Amniotic epithelial cell (primary cell): ENCODE measurements around the gene CD109.
A peak's percentile ranks its signal among the peaks of the same experiment; 100 is the strongest.

Source experiments
- DNase-seq: peaks from one replicate; pipeline ENCODE4 v3.0.0-alpha.2; 2010; ENCODE audit warnings: low read depth

Gene CD109

DNA sequence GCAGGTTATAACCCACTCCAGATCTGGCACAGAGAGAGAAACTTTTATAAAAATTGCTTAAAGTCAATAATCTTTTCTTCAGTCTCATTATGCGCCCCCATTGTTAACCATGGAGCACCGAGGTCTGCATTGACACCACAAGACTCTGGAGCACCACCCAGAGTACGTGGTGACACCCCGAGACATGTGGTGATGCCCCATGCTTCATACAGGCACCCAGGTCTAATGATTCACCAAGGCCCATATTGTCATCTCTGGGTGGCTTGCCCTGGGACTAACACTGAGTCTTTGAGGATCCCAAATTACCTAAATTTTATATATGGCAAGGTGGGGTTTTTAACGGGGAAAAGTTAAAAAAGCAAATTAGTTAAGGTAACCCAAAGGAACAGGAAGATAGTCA, 31.1 kb downstream of the CD109 start:
- DNase-seq = no peak

DNA sequence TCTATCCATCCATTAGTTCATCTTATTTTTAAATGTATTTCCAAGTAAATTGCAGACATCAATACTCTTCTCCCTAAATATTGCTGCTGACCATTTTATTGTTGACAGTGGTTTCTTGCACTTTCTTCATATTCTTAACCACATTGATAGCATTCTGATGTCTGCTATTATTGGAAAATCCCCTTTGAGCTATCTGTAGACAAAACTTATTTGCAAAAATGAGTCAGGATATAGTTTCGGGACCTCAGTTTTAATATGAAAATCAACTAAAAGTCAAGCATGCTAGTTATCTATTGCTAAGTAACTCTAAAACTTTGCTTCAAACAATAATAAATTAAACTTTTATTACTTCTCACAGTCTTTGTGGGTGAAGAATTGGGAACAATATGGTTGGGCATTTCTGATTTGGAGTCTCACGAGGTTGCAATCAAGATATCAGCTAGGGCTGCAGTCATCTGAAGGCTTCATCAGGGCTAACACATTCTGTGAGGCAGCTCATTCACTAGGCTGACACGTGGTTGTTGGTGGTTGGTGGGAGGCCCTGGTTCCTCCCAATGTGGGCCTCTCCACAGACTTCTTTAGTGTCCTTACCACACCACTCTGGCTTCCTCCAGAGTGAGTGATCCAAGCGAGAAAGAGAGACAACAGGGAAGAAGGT, 32.7 kb downstream of the CD109 start:
- DNase-seq = peak; percentile 30

DNA sequence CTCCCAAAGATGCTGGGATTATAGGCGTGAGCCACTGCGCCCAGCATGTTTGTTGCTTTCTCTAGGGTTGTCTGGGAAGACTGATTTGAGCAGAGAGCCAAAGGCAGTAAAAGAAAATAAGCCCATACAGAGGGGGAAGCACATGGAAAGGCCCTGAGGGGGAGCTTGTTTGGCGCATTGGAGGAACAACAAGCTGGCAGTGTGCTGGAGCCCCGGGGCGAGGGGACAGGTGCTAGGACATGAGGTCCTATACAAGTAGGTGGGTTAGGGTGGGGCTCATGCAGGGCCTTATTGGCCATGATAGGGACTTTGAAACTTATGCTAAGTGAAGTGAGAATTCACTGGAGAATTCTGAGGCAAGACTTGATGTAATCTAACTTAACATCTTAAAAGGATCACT, 35.3 kb downstream of the CD109 start:
- no peak for DNase-seq

DNA sequence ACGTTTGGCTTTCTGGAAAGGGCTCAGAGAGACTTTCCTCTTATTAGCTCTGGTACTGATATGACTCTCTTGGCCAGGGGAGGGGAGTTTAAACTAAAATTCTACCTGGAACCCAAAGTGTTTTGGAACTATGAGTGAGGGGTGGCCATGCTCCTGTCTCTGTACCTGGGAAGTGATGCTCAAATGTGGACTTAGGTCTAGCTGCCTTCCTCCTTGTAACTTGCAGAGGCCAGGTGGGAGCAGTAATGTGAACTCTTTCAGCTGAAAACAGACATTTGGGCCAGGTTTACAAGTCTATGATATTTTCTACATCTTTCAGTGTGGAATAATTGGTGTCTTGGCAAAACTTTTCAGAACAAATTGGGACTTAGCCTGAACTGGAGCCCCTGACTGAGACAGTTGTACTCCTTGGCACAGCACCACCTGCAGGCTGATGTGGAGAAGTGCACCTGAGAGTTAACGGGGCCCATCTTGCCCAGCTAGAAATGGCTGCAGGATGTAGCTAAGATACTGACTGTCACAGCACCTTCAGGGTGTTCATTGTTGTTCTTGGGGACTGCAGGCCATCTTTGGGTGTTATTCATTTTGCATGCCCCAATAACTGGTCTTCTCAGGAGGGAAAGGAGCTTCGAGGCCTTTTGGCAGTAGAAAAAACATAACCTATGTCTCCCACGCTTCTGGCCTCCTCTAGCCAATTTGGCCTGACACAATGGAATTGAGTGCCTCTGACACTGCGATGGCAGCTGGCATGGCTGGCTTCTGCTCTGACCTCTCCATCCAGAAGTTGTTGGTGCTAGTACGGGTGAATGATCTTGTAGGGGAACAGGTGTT, 37.1 kb downstream of the CD109 start:
- peak; percentile 61 for DNase-seq

DNA sequence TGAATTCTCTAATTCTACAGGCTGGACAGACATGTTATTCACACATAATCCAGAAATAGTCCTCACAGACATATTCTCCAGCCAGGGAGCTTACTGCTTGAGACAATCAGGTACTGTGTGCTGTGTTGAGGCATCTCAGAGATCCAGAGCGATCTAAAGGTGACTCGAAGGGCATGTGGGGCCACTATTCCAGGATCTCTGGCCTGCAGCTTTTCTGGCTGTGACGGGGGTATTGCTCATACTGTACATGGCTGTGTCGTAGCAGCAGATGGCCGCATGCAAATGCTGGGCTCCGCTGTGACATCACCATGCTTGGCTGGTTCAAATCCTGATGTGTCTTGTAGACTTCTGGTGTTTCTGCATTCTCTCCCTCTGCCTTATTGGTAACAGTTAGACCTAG, 37.8 kb downstream of the CD109 start:
- DNase-seq = no peak

DNA sequence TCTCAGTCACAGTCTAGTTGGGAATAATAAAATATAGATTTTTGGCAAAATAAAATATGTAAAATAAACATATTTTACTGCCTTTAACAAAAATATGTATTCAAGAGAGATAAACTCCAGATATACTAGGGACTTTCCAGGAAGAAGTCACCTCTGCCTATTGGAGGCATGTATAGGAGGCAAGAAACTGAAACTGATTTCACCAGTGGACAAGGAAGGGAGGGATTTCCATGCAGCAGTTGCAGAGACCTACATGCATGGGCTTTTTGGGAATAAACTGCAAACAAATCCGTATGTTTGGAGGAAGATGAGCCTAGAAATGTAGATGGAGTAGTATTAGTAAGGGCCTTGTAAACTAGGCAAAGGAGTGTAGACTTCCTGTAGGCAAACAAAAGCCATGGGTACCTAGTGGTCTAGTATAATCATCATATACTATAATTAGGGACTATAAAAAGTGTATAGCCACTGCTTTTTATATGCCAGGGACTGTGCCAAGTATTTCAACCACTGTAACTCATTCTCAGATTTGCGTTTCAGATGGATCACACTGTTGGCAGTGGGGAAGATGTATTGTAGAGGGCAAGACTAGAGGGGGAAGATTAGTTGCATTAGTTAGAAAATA, 38.9 kb downstream of the CD109 start:
- DNase-seq = no peak

DNA sequence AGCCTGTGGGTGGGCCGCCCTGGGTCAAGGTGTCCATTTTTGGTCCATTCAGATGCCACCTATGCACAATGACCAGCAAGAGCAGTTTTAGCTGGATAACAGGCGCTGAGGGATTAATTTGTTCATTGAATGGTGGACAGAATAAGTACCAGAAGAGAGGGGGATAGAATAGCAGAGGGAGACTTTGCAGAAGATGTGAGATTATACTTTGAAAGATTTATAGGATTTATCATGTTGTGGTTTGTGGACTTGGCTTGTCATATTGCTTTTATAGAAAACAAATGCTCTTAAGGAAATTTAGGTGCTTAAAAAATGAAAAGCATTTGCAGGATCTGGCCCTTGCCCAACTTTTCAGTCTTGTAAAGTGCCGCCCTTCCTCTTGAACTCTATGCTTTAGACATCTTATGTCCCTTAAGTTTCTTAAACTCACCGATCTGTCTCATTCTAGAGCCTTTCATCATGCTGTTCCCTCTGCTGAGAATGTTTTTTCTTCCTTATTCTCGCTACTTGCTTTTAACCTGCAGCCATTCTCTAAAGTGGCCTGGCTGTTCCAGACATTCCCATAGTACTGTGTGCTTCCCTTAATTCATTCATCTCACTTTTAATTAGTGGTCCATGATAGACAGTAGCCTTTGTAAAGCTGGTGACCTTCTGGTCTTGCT, 42.5 kb downstream of the CD109 start:
- no peak for DNase-seq

DNA sequence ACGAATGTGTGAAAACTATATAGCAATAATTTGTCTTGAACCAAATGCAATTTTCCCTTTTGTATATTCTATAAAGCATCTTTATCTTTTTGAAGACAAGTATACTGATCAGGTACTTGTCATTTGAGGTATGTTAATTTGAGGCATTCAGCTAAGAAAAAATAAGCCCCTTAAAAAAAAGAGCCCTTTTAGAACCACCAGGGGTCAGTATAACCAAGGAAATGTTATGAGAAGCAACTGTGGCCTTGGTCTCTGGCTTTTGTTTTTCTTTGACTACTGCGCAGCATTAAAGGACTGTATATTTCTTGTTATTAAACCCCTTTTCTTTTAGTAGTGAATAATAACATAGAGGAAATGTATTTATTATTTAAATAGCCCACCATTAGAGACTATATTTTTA, 43.1 kb downstream of the CD109 start:
- peak; percentile 63 for DNase-seq

DNA sequence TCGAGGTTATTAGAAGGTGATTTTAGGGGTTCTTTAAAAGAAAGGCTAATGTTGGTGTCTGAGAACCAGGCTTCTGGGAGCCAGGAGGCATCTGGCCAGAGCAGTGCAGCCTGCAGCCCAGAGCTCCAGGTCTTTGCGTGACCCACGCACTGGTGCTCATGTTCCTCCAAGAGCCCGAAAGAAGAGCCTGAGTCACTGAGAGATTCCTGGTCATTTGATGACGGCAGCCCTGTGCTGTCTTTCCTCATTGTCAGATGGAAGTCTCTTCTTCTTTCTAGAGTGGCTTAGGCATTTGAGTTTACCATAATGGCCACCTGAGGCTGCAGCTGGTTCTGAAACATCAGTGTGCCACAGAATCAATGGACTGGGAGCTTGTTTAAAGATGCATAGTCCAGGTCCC, 46.4 kb downstream of the CD109 start:
- DNase-seq = no peak

DNA sequence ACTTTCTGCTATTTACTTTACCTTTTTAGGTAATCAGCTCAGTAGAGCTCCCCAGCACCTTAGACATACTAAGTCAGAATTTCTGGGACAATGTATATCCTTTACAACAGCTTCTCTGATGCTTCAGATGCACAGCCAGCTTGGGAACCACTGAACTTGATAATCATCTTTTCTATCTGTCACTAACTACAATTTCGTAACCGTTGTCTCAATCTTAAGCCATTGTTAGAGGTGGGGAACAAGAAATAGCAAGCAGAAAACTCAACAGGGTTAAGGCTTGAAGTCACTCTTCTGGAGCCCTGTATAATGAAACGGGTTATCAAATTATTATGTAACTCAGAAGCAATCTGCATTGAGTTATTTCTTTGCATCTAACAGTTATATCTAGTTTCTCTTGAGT, 47.1 kb downstream of the CD109 start:
- no peak for DNase-seq

DNA sequence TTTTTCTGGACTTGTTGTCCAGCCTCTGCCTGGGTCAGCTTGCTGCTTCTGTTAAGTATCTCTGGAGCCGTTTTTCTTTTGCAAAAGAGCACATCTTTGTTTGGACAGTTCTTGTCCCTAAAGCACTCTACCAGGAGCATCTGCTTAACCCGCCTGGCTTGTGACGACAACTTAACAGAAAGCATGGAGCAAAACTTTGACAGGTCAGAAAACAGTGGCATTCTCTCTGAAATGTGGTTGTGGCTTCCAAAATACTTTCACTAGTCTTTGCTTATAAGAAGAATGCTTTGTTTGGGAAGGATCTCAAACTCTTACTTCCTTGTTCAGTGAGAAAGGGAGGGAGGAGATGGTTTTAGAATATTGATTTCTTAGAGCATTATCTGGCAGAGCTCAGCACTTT, 47.6 kb downstream of the CD109 start:
- DNase-seq = peak; percentile 19

DNA sequence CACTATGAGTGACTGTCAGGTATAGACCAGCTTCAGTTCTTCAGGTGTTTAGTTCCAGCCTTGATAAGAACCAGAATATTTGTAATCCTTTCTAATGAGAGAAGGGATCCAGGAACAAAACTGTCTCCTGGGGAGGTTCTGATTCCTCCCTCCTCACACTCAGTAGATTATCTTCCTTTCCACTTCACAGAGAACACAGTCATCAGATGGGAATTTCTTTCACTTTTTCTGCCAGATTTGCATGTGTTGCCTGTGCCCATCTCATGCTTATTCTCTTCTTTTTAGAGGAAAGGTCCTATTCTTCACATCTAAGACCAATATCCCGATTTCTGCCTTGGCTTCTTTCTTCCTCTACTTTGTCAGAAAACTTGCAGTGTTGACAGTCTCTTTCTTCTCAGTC, 50.8 kb downstream of the CD109 start:
- peak; percentile 23 for DNase-seq

DNA sequence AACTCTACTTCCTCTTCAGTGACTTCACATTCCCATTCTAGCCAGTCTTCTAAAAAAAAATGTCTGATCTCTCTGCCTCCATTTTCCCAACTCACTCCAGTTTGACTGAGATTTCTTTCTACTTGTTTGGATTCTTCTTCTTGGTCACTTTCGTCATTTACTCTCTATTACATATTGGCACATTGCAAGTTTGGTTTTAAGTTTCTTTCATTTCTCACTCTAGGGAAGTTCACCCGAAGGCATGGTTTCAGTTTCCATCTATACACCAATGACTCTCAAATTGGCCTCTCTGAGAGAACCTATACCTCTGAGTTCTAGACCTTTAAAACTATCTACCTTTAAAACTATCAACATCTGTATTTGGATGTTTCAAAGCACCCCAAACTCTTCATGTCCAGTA, 51.3 kb downstream of the CD109 start:
- no peak for DNase-seq

DNA sequence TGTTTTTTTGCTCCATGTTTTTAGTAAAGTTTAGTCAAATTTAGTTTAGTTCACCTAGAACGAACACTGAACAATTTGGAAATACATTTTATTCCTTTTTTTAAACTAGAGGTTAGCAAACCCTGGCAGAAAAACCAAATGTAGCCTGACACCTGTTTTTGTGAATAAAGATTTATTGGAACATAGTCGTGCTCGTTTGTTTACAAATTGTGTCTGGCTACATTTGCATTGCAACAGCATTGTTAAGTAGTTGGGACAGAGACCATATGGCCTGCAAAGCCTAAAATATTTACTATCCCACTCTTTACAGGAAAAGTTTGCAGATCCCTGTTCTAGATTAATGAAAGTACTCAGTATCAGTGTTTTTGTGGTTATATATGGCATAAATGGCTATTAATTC, 56.9 kb downstream of the CD109 start:
- DNase-seq = peak; percentile 23

DNA sequence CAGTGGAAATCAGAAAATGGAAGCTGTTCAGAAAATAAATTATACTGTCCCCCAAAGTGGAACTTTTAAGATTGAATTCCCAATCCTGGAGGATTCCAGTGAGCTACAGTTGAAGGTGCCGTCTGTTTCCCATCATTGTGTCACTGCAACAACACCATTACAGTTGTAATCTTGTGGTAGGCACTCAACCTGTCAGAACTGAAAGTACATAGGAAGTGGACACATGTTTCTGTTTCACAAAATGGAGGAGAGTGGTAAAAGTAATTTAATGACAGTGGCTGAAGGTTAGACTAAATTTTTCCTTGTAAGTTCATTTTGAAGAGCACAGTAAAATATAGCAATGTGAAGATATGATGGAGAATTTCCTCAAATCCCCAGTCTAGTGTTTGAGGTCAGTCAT, 70.0 kb downstream of the CD109 start:
- no peak for DNase-seq

DNA sequence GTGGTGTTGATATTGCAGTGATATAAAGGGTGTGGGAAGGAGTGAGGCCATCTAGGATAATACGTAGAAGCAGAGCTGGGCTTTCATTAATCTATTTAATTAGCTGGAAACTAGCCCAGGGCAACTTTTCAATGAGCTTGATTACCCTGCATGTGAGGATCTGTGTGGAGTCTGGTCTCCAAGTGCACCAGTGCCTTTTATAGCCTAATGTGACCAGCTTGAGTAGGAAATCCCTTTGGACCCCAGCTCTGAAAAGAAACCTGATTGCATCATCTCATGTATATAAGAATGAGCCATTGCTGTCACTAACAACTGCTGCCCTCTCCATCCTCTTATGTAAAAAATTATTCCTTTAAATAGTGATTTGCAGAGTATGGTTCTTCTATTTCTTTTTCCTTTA, 72.6 kb downstream of the CD109 start:
- peak; percentile 5 for DNase-seq

DNA sequence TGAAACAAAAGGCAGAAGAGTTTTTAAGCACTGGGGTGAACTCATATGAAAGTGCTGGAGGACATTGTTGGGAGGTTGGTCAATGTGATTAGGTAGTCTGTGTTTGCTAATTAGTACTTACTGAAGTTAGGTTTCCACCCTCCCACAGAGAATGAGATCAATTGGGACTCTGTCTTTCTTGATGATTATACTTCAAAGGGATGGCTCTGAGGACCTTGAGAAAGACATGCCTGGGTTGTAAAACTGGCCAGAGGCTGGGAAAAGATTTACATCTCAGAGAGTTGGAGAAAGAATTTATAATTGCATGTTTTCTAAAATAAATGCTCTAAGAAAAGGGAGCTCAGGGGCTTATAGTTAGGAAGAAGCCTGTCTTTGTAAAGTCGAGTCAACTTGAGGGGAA, 74.0 kb downstream of the CD109 start:
- DNase-seq = no peak

DNA sequence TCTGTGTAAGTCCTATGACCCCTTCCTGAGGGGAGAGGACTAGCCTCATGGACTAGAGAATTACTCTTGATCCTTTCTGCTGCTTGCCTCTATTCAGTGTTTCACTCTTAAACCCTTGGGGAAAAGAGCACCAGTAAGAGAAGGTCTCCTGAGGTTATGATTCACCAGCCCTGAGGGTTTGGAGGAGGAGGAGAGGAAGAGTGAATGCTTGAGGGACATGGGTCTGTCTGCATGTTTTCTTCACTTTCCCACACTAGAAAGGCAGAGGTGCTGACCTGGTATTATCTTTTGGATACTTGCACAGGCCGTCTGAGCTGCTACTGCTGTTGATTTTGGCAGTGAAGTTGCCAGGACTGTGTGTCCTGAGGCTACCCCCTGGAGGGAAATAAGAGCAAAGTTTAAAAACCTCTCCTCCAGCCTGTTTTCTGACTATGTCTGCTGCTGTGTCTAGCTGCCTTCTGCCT, 78.3 kb downstream of the CD109 start:
- peak; percentile 93 for DNase-seq

DNA sequence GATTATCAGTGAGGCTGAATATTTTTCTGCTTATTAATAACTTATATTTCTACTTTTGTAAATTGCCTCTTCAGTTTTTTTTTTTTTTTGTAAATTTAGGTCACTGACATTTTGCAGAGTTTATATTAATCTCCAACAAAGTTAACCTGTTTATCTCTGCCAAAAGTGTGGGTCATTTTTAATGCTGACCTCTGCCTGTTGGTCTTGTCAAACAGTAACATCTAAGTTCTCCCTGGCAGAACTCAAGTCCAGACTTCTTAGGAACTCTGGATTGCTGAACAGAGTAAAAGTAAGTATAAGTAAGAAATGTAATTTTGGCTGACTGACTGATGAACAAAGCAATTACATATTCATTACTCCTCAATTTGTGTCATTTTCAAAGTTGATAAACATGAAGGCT, 83.9 kb downstream of the CD109 start:
- DNase-seq = no peak

DNA sequence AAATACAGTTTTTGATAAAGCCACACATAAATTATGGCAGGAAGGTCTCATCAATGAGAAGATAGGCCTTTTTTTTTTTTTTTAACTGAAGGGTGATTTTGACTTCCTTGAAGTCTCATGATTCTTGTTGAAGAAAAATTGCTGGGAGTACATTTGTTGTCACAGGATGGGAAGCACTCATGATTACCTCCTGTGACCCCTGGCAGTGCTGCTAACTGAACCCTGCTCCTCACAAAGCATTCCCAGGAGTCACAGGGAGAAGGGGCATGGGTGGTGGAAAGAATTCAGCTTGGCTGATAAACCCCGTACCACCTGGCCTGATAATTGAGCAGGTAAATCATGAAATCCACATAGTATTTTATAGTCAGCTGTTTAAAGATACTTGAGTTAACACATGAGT, 86.9 kb downstream of the CD109 start:
- no peak for DNase-seq

DNA sequence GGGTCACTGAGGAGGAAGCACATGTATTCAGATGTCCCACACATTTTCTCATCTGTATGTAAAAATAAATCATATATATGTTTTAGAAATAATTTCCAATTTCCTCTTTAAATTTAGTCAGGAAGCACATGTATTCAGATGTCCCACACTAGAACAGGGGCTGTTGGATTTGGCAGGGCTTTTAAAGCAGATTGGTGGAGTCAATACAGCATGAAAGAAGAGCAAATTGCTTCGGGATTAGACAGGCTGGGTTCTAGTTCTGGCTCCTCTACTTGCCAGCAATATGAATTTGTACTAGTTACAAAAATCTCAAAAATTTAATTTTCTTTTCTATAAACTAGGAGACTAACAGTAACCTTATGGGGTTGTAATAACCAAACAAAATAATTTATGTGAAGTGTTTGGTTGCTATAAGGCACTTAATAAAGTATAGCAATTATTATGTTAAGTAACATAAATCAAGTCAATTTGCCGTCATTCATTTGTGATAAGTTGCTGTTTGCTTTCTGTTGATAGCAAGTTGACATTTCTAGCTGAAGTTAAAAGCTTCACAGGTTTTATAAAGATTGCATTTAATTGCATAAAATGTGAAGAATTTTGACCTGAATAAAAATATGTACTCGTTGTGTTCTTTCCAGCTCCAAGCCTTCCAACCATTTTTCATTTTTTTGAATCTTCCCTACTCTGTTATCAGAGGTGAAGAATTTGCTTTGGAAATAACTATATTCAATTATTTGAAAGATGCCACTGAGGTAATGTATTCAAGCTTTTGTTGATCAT, 88.9 kb downstream of the CD109 start:
- DNase-seq = no peak

DNA sequence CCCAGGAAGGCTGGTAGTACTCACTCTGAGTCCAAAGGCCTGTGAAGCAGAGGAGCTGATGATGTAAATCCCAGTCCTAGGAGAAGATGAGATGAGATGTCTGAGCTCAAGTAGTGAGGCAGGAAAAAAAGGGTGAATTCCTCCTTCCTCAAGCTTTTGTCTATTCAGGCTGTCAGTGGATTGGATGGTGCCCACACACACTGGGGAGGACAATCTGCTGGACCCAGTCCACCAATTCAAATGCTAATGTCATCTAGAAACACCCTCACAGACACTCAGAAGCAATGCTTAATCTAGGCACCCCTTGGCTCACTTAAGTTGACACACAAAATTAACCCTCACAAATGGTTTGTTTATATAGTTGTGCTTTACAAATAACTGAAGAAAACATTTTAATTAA, 94.6 kb downstream of the CD109 start:
- DNase-seq = no peak
